SU-DHL-6 (cell line): ENCODE data around the gene HAUS5.

Experiments used
- H2AFZ ChIP-seq: fragments of 200-600 bp; sonication (generic); 2 replicates; pipeline ENCODE4 v1.6.1; 2014; ENCODE audit warnings: low read depth, mild to moderate bottlenecking, moderate library complexity, mixed read lengths, antibody characterized with exemption, low read length; ENCODE audit not compliant: severe bottlenecking
- H3F3A ChIP-seq: fragments of 200-600 bp; shearing (Covaris generic); 2 replicates; pipeline ENCODE4 v1.6.0; 2016; ENCODE audit warnings: antibody characterized with exemption, mild to moderate bottlenecking; ENCODE audit not compliant: insufficient read depth
- H3K27ac ChIP-seq: fragments of 200-600 bp; sonication (generic); 2 replicates; pipeline ENCODE4 v1.5.1; 2016; ENCODE audit warnings: low read depth, mild to moderate bottlenecking, low read length, moderate library complexity, mixed read lengths
- H3K27me3 ChIP-seq: fragments of 200-600 bp; sonication (generic), shearing (Covaris generic); 2 replicates; pipeline ENCODE4 v1.6.0; 2014; ENCODE audit warnings: mild to moderate bottlenecking, low read length
- H3K36me3 ChIP-seq: fragments of 200-600 bp; sonication (generic); 2 replicates; pipeline ENCODE4 v1.6.1; 2014; ENCODE audit warnings: mild to moderate bottlenecking, low read length, mixed read lengths
- H3K4me2 ChIP-seq: fragments of 300-600, 200-600 bp; shearing (Covaris generic), sonication (generic); 2 replicates; pipeline ENCODE4 v1.6.0; 2014; ENCODE audit warnings: low read length, low read depth, mild to moderate bottlenecking; ENCODE audit not compliant: poor library complexity, severe bottlenecking
- H3K4me3 ChIP-seq: fragments of 200-600 bp; sonication (generic); 2 replicates; pipeline ENCODE4 v1.5.1; 2014; ENCODE audit warnings: antibody characterized with exemption, low read length, mild to moderate bottlenecking, mixed read lengths; ENCODE audit not compliant: insufficient read depth, poor library complexity, severe bottlenecking
- H3K79me2 ChIP-seq: fragments of 200-600 bp; sonication (generic); 2 replicates; pipeline ENCODE4 v1.6.1; 2014; ENCODE audit warnings: mild to moderate bottlenecking, low read length, moderate library complexity; ENCODE audit not compliant: insufficient read depth
- H3K9ac ChIP-seq: fragments of 200-600 bp; sonication (generic); 2 replicates; pipeline ENCODE4 v1.7.0; 2014; ENCODE audit warnings: mild to moderate bottlenecking, low read length
- H3K9me2 ChIP-seq: fragments of 200-600 bp; sonication (generic); replicated peaks from 2 replicates; pipeline ENCODE4 v1.6.1; 2014; ENCODE audit warnings: low read length; ENCODE audit not compliant: insufficient read depth
- H3K9me3 ChIP-seq: fragments of 200-600 bp; sonication (generic); 2 replicates; pipeline ENCODE4 v1.6.1; 2014; ENCODE audit warnings: low read length, mixed read lengths; ENCODE audit not compliant: insufficient read depth
- H4K20me1 ChIP-seq: fragments of 200-600 bp; sonication (generic); 2 replicates; pipeline ENCODE4 v1.6.1; 2014; ENCODE audit warnings: low read depth, mild to moderate bottlenecking, antibody characterized with exemption, low read length, moderate library complexity, mixed read lengths
- EZH2phosphoT487 ChIP-seq: fragments of 200-600 bp; sonication (generic), shearing (Covaris generic); conservative IDR thresholded peaks from 2 replicates; pipeline ENCODE4 v1.6.1; 2018; ENCODE audit warnings: mild to moderate bottlenecking, antibody characterized with exemption, low read length, moderate library complexity, mixed read lengths
- TF ChIP-seq, protein P1 (sequence below): fragments of 200-600 bp; sonication (generic); IDR thresholded peaks from one replicate; pipeline ENCODE4 v1.5.1; 2017; ENCODE audit warnings: antibody characterized with exemption, mild to moderate bottlenecking, low read length, moderate library complexity; ENCODE audit not compliant: insufficient read depth, poor library complexity, severe bottlenecking

The HAUS5 gene

DNA sequence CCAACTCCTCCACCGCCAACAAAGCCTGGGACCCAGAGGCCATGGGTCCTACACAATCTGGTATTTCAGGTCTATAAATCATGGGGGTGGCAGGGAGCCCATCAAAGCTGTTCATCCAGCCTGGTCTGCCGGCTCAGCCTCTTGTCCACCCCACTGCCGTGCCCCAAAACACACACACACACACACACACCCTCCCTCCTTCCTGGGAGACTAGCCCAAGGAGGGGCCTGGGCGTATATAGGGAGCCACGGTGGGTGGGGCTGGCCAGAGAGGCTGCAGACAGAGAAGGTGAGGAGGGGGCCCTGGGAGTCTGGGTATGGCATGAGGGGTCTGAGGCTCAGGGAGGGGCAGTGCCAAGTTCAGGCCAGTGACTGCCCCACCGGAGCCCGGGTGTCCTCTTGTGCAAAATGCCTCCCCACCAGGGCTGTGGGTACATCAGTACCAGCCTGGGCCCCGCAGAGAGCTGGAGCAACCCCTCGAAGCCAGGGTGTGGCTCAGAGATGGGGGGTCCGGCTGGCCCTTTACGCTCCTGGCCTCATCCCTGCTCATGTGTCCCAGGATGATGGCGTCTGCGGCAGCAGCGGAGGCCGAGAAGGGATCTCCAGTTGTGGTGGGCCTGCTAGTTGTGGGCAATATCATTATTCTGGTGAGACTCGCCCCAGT is 53.8 kb downstream of the HAUS5 start, which contains the start of gene UPK1A:
UPK1A (plus strand) TSS at position 267 of the 663 bp plus-strand sequence; CDS start at position 563, 296 bp downstream.
- Histone ChIP-seq H3K4me3 (no peak within 1 kb of the TSS), H4K20me1 (no peaks in the 10 kb centered on the region), H3K9me2 (no peaks in the 10 kb centered on the region), H3K36me3 (no peaks in the 10 kb centered on the region), H3K9me3 (no peaks in the 10 kb centered on the region), H3K27me3 (no peaks in the 10 kb centered on the region), H2AFZ (no peak within 1 kb of the TSS), H3K4me2 (no peak within 1 kb of the TSS), H3F3A (no peaks in the 10 kb centered on the region), H3K27ac (no peak within 1 kb of the TSS), H3K79me2 (no peaks in the 10 kb centered on the region), H3K9ac (no peak within 1 kb of the TSS)
- TF ChIP-seq EZH2phosphoT487, result no peak
- TF ChIP-seq, protein P1, sequence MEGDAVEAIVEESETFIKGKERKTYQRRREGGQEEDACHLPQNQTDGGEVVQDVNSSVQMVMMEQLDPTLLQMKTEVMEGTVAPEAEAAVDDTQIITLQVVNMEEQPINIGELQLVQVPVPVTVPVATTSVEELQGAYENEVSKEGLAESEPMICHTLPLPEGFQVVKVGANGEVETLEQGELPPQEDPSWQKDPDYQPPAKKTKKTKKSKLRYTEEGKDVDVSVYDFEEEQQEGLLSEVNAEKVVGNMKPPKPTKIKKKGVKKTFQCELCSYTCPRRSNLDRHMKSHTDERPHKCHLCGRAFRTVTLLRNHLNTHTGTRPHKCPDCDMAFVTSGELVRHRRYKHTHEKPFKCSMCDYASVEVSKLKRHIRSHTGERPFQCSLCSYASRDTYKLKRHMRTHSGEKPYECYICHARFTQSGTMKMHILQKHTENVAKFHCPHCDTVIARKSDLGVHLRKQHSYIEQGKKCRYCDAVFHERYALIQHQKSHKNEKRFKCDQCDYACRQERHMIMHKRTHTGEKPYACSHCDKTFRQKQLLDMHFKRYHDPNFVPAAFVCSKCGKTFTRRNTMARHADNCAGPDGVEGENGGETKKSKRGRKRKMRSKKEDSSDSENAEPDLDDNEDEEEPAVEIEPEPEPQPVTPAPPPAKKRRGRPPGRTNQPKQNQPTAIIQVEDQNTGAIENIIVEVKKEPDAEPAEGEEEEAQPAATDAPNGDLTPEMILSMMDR, result no peak

- Histone ChIP-seq H3K9ac (no peak overlapping the region), H3K4me2 (no peak overlapping the region), H3K27ac (no peak overlapping the region), H3K9me3 (no peaks in the 10 kb centered on the region), H3K36me3 (no peaks in the 10 kb centered on the region), H3K4me3 (no peak overlapping the region), H3F3A (no peaks in the 10 kb centered on the region), H3K79me2 (no peaks in the 10 kb centered on the region), H3K9me2 (no peaks in the 10 kb centered on the region), H3K27me3 (no peaks in the 10 kb centered on the region), H4K20me1 (no peaks in the 10 kb centered on the region), H2AFZ (no peak overlapping the region)
- TF ChIP-seq EZH2phosphoT487, result no peak
- TF ChIP-seq, protein P1, result no peak
Measured at GRCh38 chr19:35669566-35669965, 57.0 kb downstream of the HAUS5 start.

DNA sequence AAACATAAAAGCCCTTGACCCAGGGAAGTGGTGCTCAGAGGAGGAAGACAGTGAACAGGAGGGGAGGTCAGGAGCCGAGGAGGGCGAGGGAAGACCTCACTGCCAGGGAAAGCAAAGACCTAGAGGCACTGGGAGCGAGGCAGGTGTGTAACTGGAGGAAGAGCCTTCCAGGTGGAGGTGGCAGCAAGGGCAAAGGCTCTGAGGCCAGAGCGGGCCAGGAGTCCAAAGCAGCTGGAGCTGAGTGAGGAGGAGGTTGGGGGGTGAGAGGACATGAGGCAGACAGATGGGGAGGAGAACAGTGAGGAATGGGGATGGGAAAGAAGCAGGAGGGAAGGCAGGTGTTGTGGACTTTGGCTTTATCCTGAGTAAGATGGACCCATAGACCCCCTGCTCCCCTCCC is 57.4 kb downstream of the HAUS5 start:
- Histone ChIP-seq H3K9ac (no peak overlapping the region), H3K4me2 (no peak overlapping the region), H3K27ac (no peak overlapping the region), H3K27me3 (no peaks in the 10 kb centered on the region), H3K9me2 (no peaks in the 10 kb centered on the region), H3F3A (no peaks in the 10 kb centered on the region), H3K36me3 (no peaks in the 10 kb centered on the region), H4K20me1 (no peaks in the 10 kb centered on the region), H3K79me2 (no peaks in the 10 kb centered on the region), H3K4me3 (no peak overlapping the region), H2AFZ (no peak overlapping the region), H3K9me3 (no peaks in the 10 kb centered on the region)
- TF ChIP-seq, protein P1, result no peak
- no peak for TF ChIP-seq EZH2phosphoT487
